Measurements from ENCODE around the gene OLR1. TPM values are rescaled to one million over a fixed set of nuclear protein-coding genes. Genes with fewer than 3 reads are reported as not detected.

The OLR1 gene
- total and polyA plus RNA-seq, 2 of the 4 experiments (the other 2 are of a cell fraction): 3.2 to 4.1 TPM

- POLR2A ChIA-PET (ENCODE audit: unreplicated experiment): interaction anchor here (0.6 kb wide), 1 partner anchor 22 kb away, joined by 10 read pairs; no protein-coding TSS in a partner anchor
- Histone ChIP-seq H3K4ac (ENCODE audit: low read depth, low read length) (peak overlapping the region; percentile 17; the same call in 1 of the 2 replicates), H2BK5ac (ENCODE audit: low read depth, low read length, poor library complexity, severe bottlenecking) (peak overlapping the region; percentile 97), H3K27me3 (ENCODE audit: control insufficient read depth, insufficient read depth, low read length) (no peaks in the 10 kb centered on the region), H3K36me3 (ENCODE audit: control insufficient read depth, insufficient read depth, low read length) (no peaks in the 10 kb centered on the region), H4K5ac (ENCODE audit: low read depth, low read length) (no peak overlapping the region), H3K4me3 (ENCODE audit: insufficient read depth, low read depth, low read length) (no peak overlapping the region), H2AFZ (replicated peaks; ENCODE audit: low read length, poor library complexity) (no peak overlapping the region), H2AK9ac (replicated peaks; ENCODE audit: low read depth, low read length, poor library complexity) (no peak overlapping the region), H3K14ac (replicated peaks; ENCODE audit: low read depth, low read length) (no peak overlapping the region), H3K27ac (ENCODE audit: insufficient read depth, low read length) (peak overlapping the region; percentile 87; the same call in 1 of the 2 replicates), H4K91ac (ENCODE audit: insufficient read depth, low read depth, low read length) (no peak overlapping the region), H3K9me3 (ENCODE audit: control insufficient read depth, insufficient read depth, low read length) (no peaks in the 10 kb centered on the region), H4K20me1 (ENCODE audit: insufficient read depth, low read length) (no peaks in the 10 kb centered on the region), H2BK20ac (ENCODE audit: low read depth, low read length) (peak overlapping the region; percentile 99; the same call in 1 of the 2 replicates), H3K9me1 (ENCODE audit: insufficient read depth, low read length) (peaks cover 3% of the 10 kb centered on the region), H3K18ac (ENCODE audit: low read depth, low read length) (no peak overlapping the region), H3K4me2 (ENCODE audit: low read depth, low read length) (no peak overlapping the region), H2AK5ac (ENCODE audit: low read depth, low read length) (no peak overlapping the region), H4K8ac (ENCODE audit: low read depth in 2 of 2, low read length in 2 of 2) (peak overlapping the region; percentile 61 to 63; a peak in 2 of 4 replicates), H3K4me1 (ENCODE audit: control insufficient read depth, insufficient read depth, low read length) (peaks cover 11% of the 10 kb centered on the region), H3K9ac (ENCODE audit: low read depth, low read length) (no peak overlapping the region), H3K56ac (ENCODE audit: extremely low read depth, insufficient read depth, low read length) (peak overlapping the region; percentile 57; the same call in 1 of the 2 replicates), H3K79me1 (ENCODE audit: low read depth in 1 of 2, low read length in 2 of 2) (no peaks in the 10 kb centered on the region), H2BK15ac (ENCODE audit: low read depth, low read length) (no peak overlapping the region; the same call in 2 of the 3 replicates), H3K23ac (ENCODE audit: low read depth, low read length) (no peak overlapping the region), H2BK120ac (ENCODE audit: low read depth, low read length) (peak overlapping the region; percentile 98)
- DNase-seq (peak; percentile 81), ATAC-seq (ENCODE audit: low read depth) (peak; percentile 40)
- intact Hi-C loops (cut with micrococcal nuclease): loop anchor here (1.0 to 5.0 kb wide), 3 partner anchors 20 to 440 kb away; partner anchors contain the start of gene GABARAPL1
- WGBS, 2 experiments (ENCODE audit: extremely low coverage in 2 of 2, insufficient read length in 1 of 2): no CpG with 5 or more reads among the region's 2 CpGs
- in situ Hi-C loops (cut with MboI; ENCODE audit: low sequenced_read_pairs): loop anchor here (5.0 kb wide), 1 partner anchor 40 kb away; no protein-coding TSS in a partner anchor
- TF ChIP-seq POLR2A (IDR thresholded peaks at IDR 0.05; ENCODE audit: low read depth, low read length): no peak
- TF ChIP-seq NFE2L2 (IDR thresholded peaks at IDR 0.05; ENCODE audit: low read depth, low read length): peak; percentile 81
- no peak for TF ChIP-seq SMC3 (IDR thresholded peaks at IDR 0.05; ENCODE audit: low read depth, low read length)
- no peak for TF ChIP-seq MXI1 (IDR thresholded peaks at IDR 0.05; ENCODE audit: borderline replicate concordance, low read depth, low read length)
- TF ChIP-seq MAFK (IDR thresholded peaks at IDR 0.05; ENCODE audit: low read depth, low read length): peak; percentile 57
- TF ChIP-seq FOS (IDR thresholded peaks at IDR 0.05; ENCODE audit: low read depth, low read length): 0 out of 2 replicates have a peak, but pooled peaks have one; percentile 56
- TF ChIP-seq, protein P1, sequence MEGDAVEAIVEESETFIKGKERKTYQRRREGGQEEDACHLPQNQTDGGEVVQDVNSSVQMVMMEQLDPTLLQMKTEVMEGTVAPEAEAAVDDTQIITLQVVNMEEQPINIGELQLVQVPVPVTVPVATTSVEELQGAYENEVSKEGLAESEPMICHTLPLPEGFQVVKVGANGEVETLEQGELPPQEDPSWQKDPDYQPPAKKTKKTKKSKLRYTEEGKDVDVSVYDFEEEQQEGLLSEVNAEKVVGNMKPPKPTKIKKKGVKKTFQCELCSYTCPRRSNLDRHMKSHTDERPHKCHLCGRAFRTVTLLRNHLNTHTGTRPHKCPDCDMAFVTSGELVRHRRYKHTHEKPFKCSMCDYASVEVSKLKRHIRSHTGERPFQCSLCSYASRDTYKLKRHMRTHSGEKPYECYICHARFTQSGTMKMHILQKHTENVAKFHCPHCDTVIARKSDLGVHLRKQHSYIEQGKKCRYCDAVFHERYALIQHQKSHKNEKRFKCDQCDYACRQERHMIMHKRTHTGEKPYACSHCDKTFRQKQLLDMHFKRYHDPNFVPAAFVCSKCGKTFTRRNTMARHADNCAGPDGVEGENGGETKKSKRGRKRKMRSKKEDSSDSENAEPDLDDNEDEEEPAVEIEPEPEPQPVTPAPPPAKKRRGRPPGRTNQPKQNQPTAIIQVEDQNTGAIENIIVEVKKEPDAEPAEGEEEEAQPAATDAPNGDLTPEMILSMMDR (conservative IDR thresholded peaks at IDR 0.05; ENCODE audit: low read depth, low read length): no peak
- no peak for TF ChIP-seq CHD1 (IDR thresholded peaks at IDR 0.05; ENCODE audit: low read depth, low read length)
- dilution Hi-C loops (cut with HindIII; ENCODE audit: low sequenced_read_pairs, unreplicated experiment): no loop called here
- no TSS peak for BruUV-seq (replicated peaks)
- CTCF ChIA-PET: interaction anchor here (1.0 to 2.6 kb wide), 2 partner anchors 38 to 49 kb away, joined by 5 to 31 read pairs; no protein-coding TSS in a partner anchor
These were observed 19.9 kb upstream of the OLR1 start for GRCh38 chr12:10191865-10192264.

Measured in IMR-90 (cell line).